GM12892 (cell line): ENCODE measurements around the gene TEAD1.

Experiments used
- POLR2AphosphoS5 ChIP-seq: IDR thresholded peaks from 2 replicates; pipeline ENCODE4 v1.6.1; 2011; ENCODE audit warnings: low read depth, low read length, control low read depth
- TAF1 ChIP-seq: IDR thresholded peaks from 2 replicates; pipeline ENCODE4 v1.6.1; 2011; ENCODE audit warnings: low read depth, mild to moderate bottlenecking, control low read depth, low read length, borderline replicate concordance

GRCh38 chr11:12989428-12990161 is 315.4 kb downstream of the TEAD1 start:
- no peak for TF ChIP-seq POLR2AphosphoS5
- no peak for TF ChIP-seq TAF1
